ENCODE data around the gene CARMIL1.

The CARMIL1 gene

GRCh38 chr6:25492951-25493350, 213.8 kb downstream of the CARMIL1 start:
- Histone ChIP-seq H3K9me3 (ENCODE audit: severe bottlenecking) (no peaks in the 10 kb centered on the region), H3K27ac (ENCODE audit: poor library complexity, severe bottlenecking) (no peak overlapping the region)

GRCh38 chr6:25494469-25494868, 215.3 kb downstream of the CARMIL1 start:
- DNase-seq (ENCODE audit: low spot score) (no peak), ATAC-seq (ENCODE audit: low read depth) (no peak)
- H3K9me3 ChIP-seq (ENCODE audit: severe bottlenecking), result no peaks in the 10 kb centered on the region
- H3K4me3 ChIP-seq (ENCODE audit: severe bottlenecking), result no peak overlapping the region
- TF ChIP-seq CTCF (IDR thresholded peaks at IDR 0.05; ENCODE audit: poor library complexity, severe bottlenecking), result no peak
- H3K36me3 ChIP-seq (ENCODE audit: low read depth), result peaks cover 8% of the 10 kb centered on the region; the same call in 1 of the 2 replicates
- no peaks in the 10 kb centered on the region for H3K4me1 ChIP-seq (ENCODE audit: insufficient read depth, poor library complexity, severe bottlenecking)
- H3K27me3 ChIP-seq (ENCODE audit: insufficient read depth, poor library complexity, severe bottlenecking), result no peaks in the 10 kb centered on the region
- no peak overlapping the region for H3K27ac ChIP-seq (ENCODE audit: poor library complexity, severe bottlenecking)

More at GRCh38 chr6:25492951-25493350, 213.8 kb downstream of the CARMIL1 start:
- H3K4me3 ChIP-seq (ENCODE audit: severe bottlenecking), result no peak overlapping the region
- peaks cover 8% of the 10 kb centered on the region for H3K36me3 ChIP-seq (ENCODE audit: low read depth)
- H3K27me3 ChIP-seq (ENCODE audit: insufficient read depth, poor library complexity, severe bottlenecking), result no peaks in the 10 kb centered on the region
- no peak for DNase-seq (ENCODE audit: low spot score)
- no peak for ATAC-seq (ENCODE audit: low read depth)
- no peak for TF ChIP-seq CTCF (IDR thresholded peaks at IDR 0.05; ENCODE audit: poor library complexity, severe bottlenecking)
- H3K4me1 ChIP-seq (ENCODE audit: insufficient read depth, poor library complexity, severe bottlenecking), result no peaks in the 10 kb centered on the region

- no peak overlapping the region for H3K4me3 ChIP-seq (ENCODE audit: severe bottlenecking)
- 0 out of 2 replicates have a peak, but pooled peaks cover 4% of the 10 kb centered on the region for H3K36me3 ChIP-seq (ENCODE audit: low read depth)
- DNase-seq (ENCODE audit: low spot score), result no peak
- no peaks in the 10 kb centered on the region for H3K9me3 ChIP-seq (ENCODE audit: severe bottlenecking)
- H3K27ac ChIP-seq (ENCODE audit: poor library complexity, severe bottlenecking), result no peak overlapping the region
- peaks cover 3% of the 10 kb centered on the region for H3K4me1 ChIP-seq (ENCODE audit: insufficient read depth, poor library complexity, severe bottlenecking)
- TF ChIP-seq CTCF (IDR thresholded peaks at IDR 0.05; ENCODE audit: poor library complexity, severe bottlenecking), result no peak
- no peaks in the 10 kb centered on the region for H3K27me3 ChIP-seq (ENCODE audit: insufficient read depth, poor library complexity, severe bottlenecking)
- ATAC-seq (ENCODE audit: low read depth), result no peak
Observed at GRCh38 chr6:25497383-25498040, 218.3 kb downstream of the CARMIL1 start.

- no peak overlapping the region for H3K27ac ChIP-seq (ENCODE audit: poor library complexity, severe bottlenecking)
- no peaks in the 10 kb centered on the region for H3K9me3 ChIP-seq (ENCODE audit: severe bottlenecking)
- 0 out of 2 replicates have a peak, but pooled peaks cover 4% of the 10 kb centered on the region for H3K36me3 ChIP-seq (ENCODE audit: low read depth)
- TF ChIP-seq CTCF (IDR thresholded peaks at IDR 0.05; ENCODE audit: poor library complexity, severe bottlenecking), result no peak
- peaks cover 3% of the 10 kb centered on the region for H3K4me1 ChIP-seq (ENCODE audit: insufficient read depth, poor library complexity, severe bottlenecking)
- H3K4me3 ChIP-seq (ENCODE audit: severe bottlenecking), result no peak overlapping the region
- H3K27me3 ChIP-seq (ENCODE audit: insufficient read depth, poor library complexity, severe bottlenecking), result no peaks in the 10 kb centered on the region
- DNase-seq (ENCODE audit: low spot score), result no peak
- ATAC-seq (ENCODE audit: low read depth), result no peak
Observed at GRCh38 chr6:25498505-25498904, 219.3 kb downstream of the CARMIL1 start.

GRCh38 chr6:25499615-25500235, 220.6 kb downstream of the CARMIL1 start:
- Histone ChIP-seq H3K36me3 (ENCODE audit: low read depth) (0 out of 2 replicates have a peak, but pooled peaks cover 4% of the 10 kb centered on the region), H3K27me3 (ENCODE audit: insufficient read depth, poor library complexity, severe bottlenecking) (no peaks in the 10 kb centered on the region), H3K4me3 (ENCODE audit: severe bottlenecking) (no peak overlapping the region), H3K4me1 (ENCODE audit: insufficient read depth, poor library complexity, severe bottlenecking) (peaks cover 9% of the 10 kb centered on the region), H3K9me3 (ENCODE audit: severe bottlenecking) (no peaks in the 10 kb centered on the region), H3K27ac (ENCODE audit: poor library complexity, severe bottlenecking) (peak overlapping the region; percentile 25)
- DNase-seq (ENCODE audit: low spot score) (no peak), ATAC-seq (ENCODE audit: low read depth) (peak; percentile 79)
- TF ChIP-seq CTCF (IDR thresholded peaks at IDR 0.05; ENCODE audit: poor library complexity, severe bottlenecking), result no peak
